NB4 (cell line): Measurements from ENCODE around the gene LEUTX.

ENCODE experiments used
- MYC ChIP-seq: IDR thresholded peaks from 2 replicates; pipeline ENCODE4 v1.6.1; 2011; ENCODE audit warnings: low read depth, low read length
- POLR2A ChIP-seq: IDR thresholded peaks from 2 replicates; pipeline ENCODE4 v1.6.1; 2011; ENCODE audit warnings: mild to moderate bottlenecking; ENCODE audit not compliant: insufficient read length; ENCODE audit errors: extremely low read depth
- TF ChIP-seq, protein P1 (sequence below): IDR thresholded peaks from one replicate; pipeline ENCODE4 v1.5.1; 2012; ENCODE audit warnings: low read depth, low read length

DNA sequence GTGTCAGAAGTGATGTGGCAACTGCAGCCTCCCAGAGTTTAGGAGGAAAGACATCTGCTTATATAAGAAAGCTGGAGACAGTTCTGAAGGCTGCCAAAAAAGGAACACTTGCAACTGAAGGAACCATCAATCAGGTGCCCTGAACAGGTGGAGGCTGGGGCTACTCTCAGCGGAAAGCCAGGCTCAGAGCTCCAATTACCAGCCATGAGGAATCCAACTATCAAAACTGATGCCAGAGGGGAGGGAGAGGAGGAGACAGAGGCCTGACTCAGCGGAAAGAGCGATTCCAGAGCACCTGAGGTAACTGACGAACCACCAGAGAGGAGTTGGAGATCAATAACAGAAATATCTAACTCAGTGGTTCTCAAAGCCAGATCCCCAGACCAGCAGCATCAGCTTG is 24.3 kb downstream of the LEUTX start:
- TF ChIP-seq POLR2A (no peak), MYC (no peak)
- TF ChIP-seq, protein P1, sequence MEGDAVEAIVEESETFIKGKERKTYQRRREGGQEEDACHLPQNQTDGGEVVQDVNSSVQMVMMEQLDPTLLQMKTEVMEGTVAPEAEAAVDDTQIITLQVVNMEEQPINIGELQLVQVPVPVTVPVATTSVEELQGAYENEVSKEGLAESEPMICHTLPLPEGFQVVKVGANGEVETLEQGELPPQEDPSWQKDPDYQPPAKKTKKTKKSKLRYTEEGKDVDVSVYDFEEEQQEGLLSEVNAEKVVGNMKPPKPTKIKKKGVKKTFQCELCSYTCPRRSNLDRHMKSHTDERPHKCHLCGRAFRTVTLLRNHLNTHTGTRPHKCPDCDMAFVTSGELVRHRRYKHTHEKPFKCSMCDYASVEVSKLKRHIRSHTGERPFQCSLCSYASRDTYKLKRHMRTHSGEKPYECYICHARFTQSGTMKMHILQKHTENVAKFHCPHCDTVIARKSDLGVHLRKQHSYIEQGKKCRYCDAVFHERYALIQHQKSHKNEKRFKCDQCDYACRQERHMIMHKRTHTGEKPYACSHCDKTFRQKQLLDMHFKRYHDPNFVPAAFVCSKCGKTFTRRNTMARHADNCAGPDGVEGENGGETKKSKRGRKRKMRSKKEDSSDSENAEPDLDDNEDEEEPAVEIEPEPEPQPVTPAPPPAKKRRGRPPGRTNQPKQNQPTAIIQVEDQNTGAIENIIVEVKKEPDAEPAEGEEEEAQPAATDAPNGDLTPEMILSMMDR, result no peak
